ENCODE results near the gene ABHD5.

GRCh38 chr3:43732747-43733425 is 42.1 kb downstream of the ABHD5 start:
- TF ChIP-seq POLR2AphosphoS5 (IDR thresholded peaks at IDR 0.05; ENCODE audit: low read depth, low read length) (no peak), POLR2A (IDR thresholded peaks at IDR 0.05; ENCODE audit: low read depth, low read length) (no peak), TAF1 (IDR thresholded peaks at IDR 0.05; ENCODE audit: borderline replicate concordance, low read depth, low read length) (no peak)
